Body of pancreas (tissue), 4 donors: ENCODE data around the gene ZNF511.
"Not testable (repeated sequence)": the region's sequence is repeated elsewhere in the genome, so short reads cannot be mapped to it uniquely, and the experiment has no call there.

Experiments used
- CTCF ChIP-seq, 7 experiments: fragments of 450-650 bp in 4 of 7; fragments of 200-600 bp in 3 of 7; sonication (generic) in 3 of 7; IDR thresholded peaks; one replicate each; pipeline ENCODE4 v1.5.1; 2016 to 2019; ENCODE audit warnings: antibody characterized with exemption in 7 of 7
- POLR2A ChIP-seq, 3 donors: fragments of 450-650 bp; IDR thresholded peaks; one replicate each; pipeline ENCODE4 v1.6.1; 2016; ENCODE audit warnings: antibody characterized with exemption in 3 of 3, mild to moderate bottlenecking in 2 of 3

- TF ChIP-seq CTCF, POLR2A (IDR thresholded peaks at IDR 0.05): not testable (repeated sequence)
Measured at GRCh38 chr10:133320852-133321422, 12.2 kb downstream of the ZNF511 start.
